ENCODE measurements around the gene STPG3. TPM values are rescaled to one million over a fixed set of nuclear protein-coding genes. Genes with fewer than 3 reads are reported as not detected.
A peak's percentile ranks its signal among the peaks of the same experiment; 100 is the strongest.

The STPG3 gene
- total and polyA plus RNA-seq, 2 of the 13 experiments (the other 11 are each of a cell fraction or from before 2014, with no cell fraction given), result not detected

DNA sequence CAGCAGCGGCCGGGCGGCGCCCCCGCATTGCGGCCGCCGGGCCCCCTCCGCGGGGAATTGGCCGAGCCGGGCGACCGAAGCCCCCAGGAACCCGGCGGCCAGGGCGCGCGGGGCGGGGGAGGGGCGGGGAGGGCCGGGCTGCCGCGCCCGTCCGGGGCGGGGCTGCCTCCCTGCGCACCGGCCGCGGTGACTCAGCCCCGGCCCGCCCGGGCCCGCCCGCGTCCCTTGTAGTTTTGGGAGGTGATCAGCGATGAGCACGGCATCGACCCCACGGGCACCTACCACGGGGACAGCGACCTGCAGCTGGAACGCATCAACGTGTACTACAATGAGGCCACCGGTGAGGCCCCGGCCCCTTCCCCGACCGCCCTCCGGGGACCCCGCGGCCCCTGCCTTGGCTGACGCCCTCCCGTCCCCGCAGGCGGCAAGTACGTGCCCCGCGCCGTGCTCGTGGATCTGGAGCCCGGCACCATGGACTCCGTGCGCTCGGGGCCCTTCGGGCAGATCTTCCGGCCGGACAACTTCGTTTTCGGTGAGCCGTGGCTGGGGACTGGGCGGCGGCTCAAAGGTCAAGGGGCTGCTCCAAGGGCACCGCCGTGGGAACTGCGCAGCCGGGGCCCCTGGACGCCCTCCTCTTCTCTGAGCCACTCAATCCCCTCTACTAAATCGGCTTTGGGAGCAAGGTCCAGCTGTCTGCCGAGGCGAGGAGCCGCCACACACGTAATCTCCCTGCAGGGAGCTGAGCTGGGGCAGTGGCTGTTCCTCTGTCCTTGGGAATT lies 9.4 kb upstream of the STPG3 start (continued):
- peak; percentile 54; the same call in 1 of the 2 replicates for TF ChIP-seq ZFY (CRISPR knock-in tag; IDR thresholded peaks at IDR 0.05)
- TF ChIP-seq, protein P1, sequence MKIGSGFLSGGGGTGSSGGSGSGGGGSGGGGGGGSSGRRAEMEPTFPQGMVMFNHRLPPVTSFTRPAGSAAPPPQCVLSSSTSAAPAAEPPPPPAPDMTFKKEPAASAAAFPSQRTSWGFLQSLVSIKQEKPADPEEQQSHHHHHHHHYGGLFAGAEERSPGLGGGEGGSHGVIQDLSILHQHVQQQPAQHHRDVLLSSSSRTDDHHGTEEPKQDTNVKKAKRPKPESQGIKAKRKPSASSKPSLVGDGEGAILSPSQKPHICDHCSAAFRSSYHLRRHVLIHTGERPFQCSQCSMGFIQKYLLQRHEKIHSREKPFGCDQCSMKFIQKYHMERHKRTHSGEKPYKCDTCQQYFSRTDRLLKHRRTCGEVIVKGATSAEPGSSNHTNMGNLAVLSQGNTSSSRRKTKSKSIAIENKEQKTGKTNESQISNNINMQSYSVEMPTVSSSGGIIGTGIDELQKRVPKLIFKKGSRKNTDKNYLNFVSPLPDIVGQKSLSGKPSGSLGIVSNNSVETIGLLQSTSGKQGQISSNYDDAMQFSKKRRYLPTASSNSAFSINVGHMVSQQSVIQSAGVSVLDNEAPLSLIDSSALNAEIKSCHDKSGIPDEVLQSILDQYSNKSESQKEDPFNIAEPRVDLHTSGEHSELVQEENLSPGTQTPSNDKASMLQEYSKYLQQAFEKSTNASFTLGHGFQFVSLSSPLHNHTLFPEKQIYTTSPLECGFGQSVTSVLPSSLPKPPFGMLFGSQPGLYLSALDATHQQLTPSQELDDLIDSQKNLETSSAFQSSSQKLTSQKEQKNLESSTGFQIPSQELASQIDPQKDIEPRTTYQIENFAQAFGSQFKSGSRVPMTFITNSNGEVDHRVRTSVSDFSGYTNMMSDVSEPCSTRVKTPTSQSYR (CRISPR knock-in tag; IDR thresholded peaks at IDR 0.05; ENCODE audit: borderline replicate concordance), result no peak
- TF ChIP-seq, protein P2, sequence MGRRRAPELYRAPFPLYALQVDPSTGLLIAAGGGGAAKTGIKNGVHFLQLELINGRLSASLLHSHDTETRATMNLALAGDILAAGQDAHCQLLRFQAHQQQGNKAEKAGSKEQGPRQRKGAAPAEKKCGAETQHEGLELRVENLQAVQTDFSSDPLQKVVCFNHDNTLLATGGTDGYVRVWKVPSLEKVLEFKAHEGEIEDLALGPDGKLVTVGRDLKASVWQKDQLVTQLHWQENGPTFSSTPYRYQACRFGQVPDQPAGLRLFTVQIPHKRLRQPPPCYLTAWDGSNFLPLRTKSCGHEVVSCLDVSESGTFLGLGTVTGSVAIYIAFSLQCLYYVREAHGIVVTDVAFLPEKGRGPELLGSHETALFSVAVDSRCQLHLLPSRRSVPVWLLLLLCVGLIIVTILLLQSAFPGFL (CRISPR knock-in tag; IDR thresholded peaks at IDR 0.05), result no peak
- TF ChIP-seq ZNF83 (CRISPR knock-in tag; IDR thresholded peaks at IDR 0.05; ENCODE audit: borderline replicate concordance), result no peak
- TF ChIP-seq, protein P3, sequence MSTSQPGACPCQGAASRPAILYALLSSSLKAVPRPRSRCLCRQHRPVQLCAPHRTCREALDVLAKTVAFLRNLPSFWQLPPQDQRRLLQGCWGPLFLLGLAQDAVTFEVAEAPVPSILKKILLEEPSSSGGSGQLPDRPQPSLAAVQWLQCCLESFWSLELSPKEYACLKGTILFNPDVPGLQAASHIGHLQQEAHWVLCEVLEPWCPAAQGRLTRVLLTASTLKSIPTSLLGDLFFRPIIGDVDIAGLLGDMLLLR (CRISPR knock-in tag; IDR thresholded peaks at IDR 0.05), result 0 out of 2 replicates have a peak, but pooled peaks have one; percentile 61
- no peak for TF ChIP-seq ZNF224 (CRISPR knock-in tag; IDR thresholded peaks at IDR 0.05)
- TF ChIP-seq, protein P4, sequence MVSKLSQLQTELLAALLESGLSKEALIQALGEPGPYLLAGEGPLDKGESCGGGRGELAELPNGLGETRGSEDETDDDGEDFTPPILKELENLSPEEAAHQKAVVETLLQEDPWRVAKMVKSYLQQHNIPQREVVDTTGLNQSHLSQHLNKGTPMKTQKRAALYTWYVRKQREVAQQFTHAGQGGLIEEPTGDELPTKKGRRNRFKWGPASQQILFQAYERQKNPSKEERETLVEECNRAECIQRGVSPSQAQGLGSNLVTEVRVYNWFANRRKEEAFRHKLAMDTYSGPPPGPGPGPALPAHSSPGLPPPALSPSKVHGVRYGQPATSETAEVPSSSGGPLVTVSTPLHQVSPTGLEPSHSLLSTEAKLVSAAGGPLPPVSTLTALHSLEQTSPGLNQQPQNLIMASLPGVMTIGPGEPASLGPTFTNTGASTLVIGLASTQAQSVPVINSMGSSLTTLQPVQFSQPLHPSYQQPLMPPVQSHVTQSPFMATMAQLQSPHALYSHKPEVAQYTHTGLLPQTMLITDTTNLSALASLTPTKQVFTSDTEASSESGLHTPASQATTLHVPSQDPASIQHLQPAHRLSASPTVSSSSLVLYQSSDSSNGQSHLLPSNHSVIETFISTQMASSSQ (IDR thresholded peaks at IDR 0.05; ENCODE audit: low read depth), result no peak
- TF ChIP-seq, protein P4 (CRISPR knock-in tag; IDR thresholded peaks at IDR 0.05; ENCODE audit: borderline replicate concordance), result no peak
- no peak for TF ChIP-seq HOXD1 (CRISPR knock-in tag; IDR thresholded peaks at IDR 0.05)
- TF ChIP-seq PAWR (CRISPR knock-in tag; IDR thresholded peaks at IDR 0.05; ENCODE audit: borderline replicate concordance), result no peak
- TF ChIP-seq, protein P5, sequence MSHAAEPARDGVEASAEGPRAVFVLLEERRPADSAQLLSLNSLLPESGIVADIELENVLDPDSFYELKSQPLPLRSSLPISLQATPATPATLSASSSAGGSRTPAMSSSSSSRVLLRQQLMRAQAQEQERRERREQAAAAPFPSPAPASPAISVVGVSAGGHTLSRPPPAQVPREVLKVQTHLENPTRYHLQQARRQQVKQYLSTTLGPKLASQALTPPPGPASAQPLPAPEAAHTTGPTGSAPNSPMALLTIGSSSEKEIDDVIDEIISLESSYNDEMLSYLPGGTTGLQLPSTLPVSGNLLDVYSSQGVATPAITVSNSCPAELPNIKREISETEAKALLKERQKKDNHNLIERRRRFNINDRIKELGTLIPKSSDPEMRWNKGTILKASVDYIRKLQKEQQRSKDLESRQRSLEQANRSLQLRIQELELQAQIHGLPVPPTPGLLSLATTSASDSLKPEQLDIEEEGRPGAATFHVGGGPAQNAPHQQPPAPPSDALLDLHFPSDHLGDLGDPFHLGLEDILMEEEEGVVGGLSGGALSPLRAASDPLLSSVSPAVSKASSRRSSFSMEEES (CRISPR knock-in tag; IDR thresholded peaks at IDR 0.05), result no peak
- no peak for TF ChIP-seq KLF13 (CRISPR knock-in tag; IDR thresholded peaks at IDR 0.05)
- no peak for TF ChIP-seq KLF9 (CRISPR knock-in tag; IDR thresholded peaks at IDR 0.05; ENCODE audit: low read depth)
- peak; percentile 73 for TF ChIP-seq SAP130 (CRISPR knock-in tag; IDR thresholded peaks at IDR 0.05; ENCODE audit: low read depth)
- no peak for TF ChIP-seq ZFP1 (CRISPR knock-in tag; IDR thresholded peaks at IDR 0.05)
- no peak for TF ChIP-seq ZNF354B (CRISPR knock-in tag; IDR thresholded peaks at IDR 0.05)
- TF ChIP-seq FOSL1 (CRISPR knock-in tag; IDR thresholded peaks at IDR 0.05; ENCODE audit: borderline replicate concordance), result peak; percentile 16; the same call in 1 of the 2 replicates
- TF ChIP-seq, protein P6, sequence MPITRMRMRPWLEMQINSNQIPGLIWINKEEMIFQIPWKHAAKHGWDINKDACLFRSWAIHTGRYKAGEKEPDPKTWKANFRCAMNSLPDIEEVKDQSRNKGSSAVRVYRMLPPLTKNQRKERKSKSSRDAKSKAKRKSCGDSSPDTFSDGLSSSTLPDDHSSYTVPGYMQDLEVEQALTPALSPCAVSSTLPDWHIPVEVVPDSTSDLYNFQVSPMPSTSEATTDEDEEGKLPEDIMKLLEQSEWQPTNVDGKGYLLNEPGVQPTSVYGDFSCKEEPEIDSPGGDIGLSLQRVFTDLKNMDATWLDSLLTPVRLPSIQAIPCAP (CRISPR knock-in tag; IDR thresholded peaks at IDR 0.05; ENCODE audit: low read depth), result no peak

All from HepG2 (cell line).